ENCODE measurements around the gene SPTBN5.

DNA sequence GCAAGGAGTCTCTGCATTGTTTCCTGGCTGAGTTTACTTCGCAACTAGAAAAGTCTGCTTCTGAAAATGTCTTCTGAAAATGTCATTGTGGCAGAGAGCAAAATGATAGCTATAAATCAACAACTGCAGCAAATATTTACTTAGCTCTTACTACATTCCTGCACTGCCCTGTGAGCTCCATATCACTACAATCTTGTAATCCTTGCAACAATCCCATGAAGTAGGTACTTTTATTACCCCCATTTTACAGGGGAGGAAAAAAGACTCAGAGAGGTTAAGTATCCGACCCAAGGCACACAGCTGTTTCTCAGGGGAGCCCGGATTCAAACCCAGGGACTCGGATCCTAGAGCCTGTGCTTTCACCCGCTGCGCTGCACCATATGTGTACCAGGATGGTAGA lies 34.2 kb upstream of the SPTBN5 start:
- TF ChIP-seq CTCF (conservative IDR thresholded peaks at IDR 0.05; ENCODE audit: low read length), result no peak
- TF ChIP-seq EZH2phosphoT487 (IDR thresholded peaks at IDR 0.05; ENCODE audit: borderline replicate concordance), result no peak

All from Loucy (cell line).